GM12878 (cell line): Measurements from ENCODE around the gene AFG1L. TPM values are rescaled to one million over a fixed set of nuclear protein-coding genes. Genes with fewer than 3 reads are reported as not detected.
A peak's percentile ranks its signal among the peaks of the same experiment; 100 is the strongest.

Experiments used
- ATAC-seq: fragments of 200-7000 bp; cut with Tn5 transposase; 3 replicates; pipeline ENCODE4 v1.9.1; 2020; ENCODE audit warnings: mild to moderate bottlenecking, moderate library complexity
- BruUV-seq: library from RNA; stranded (reverse); fragments of 400-500 nt; replicated peaks from 2 replicates; lab custom pipeline; 2021; lab: Mats Ljungman, UMichigan
- CTCF ChIA-PET: fragments of 300-600 bp; sonication (Branson Sonifier 250); formaldehyde crosslinking; extraction: SDS; loops from one replicate; lab custom pipeline; 2021; ENCODE audit warnings: inconsistent platforms; lab: Yijun Ruan, JAX
- POLR2A ChIA-PET: fragments of 350-600 bp; formaldehyde crosslinking; extraction: SDS; loops from one replicate; lab custom pipeline; 2021; ENCODE audit warnings: inconsistent platforms; lab: Charles Lee
- RAD21 ChIA-PET: fragments of 300-600 bp; sonication (Branson Sonifier 250); formaldehyde crosslinking; loops from one replicate; lab custom pipeline; 2023; ENCODE audit warnings: antibody characterized with exemption; ENCODE audit not compliant: unreplicated experiment; lab: Charles Lee
- SMC1A ChIA-PET: fragments of 300-600 bp; sonication (Branson Sonifier 250); formaldehyde crosslinking; loops from one replicate; lab custom pipeline; 2023; ENCODE audit not compliant: unreplicated experiment, uncharacterized antibody; lab: Charles Lee
- DNase-seq: peaks from one replicate; pipeline ENCODE4 v3.0.0-alpha.2; 2011; ENCODE audit warnings: low read depth, low spot score
- FAIRE-seq: peaks from 3 replicates; lab custom pipeline; 2011; peaks lifted over from hg19 to GRCh38; lab: Jason Lieb, UNC
- H2AFZ ChIP-seq: 2 replicates; pipeline ENCODE4 v1.6.0; 2011; ENCODE audit warnings: low read depth, low read length, control low read depth; ENCODE audit not compliant: control insufficient read depth
- H3K27ac ChIP-seq: 2 replicates; pipeline ENCODE4 v1.5.1; 2011; ENCODE audit warnings: control low read depth; ENCODE audit not compliant: control insufficient read depth, insufficient read depth
- H3K27me3 ChIP-seq, 2 experiments: replicated peaks in 1 of 2; 2 replicates each; pipeline versions ENCODE4 v1.6.0 to v1.6.1; 2011; ENCODE audit warnings: low read length in 1 of 2; ENCODE audit not compliant: control insufficient read depth in 2 of 2, insufficient read depth in 2 of 2
- H3K36me3 ChIP-seq, 2 experiments: 2 replicates each; pipeline ENCODE4 v1.5.1; 2011; ENCODE audit warnings: low read length in 1 of 2; ENCODE audit not compliant: control insufficient read depth in 2 of 2, insufficient read depth in 2 of 2
- H3K4me1 ChIP-seq: 2 replicates; pipeline ENCODE4 v1.6.1; 2011; ENCODE audit warnings: mild to moderate bottlenecking, low read length, moderate library complexity, mixed read lengths; ENCODE audit not compliant: control insufficient read depth, insufficient read depth
- H3K4me2 ChIP-seq: 2 replicates; pipeline ENCODE4 v1.6.0; 2011; ENCODE audit warnings: control low read depth; ENCODE audit not compliant: control insufficient read depth, insufficient read depth
- H3K4me3 ChIP-seq: fragments of 200-600 bp; sonication (generic); 2 replicates; pipeline ENCODE4 v1.5.1; 2016
- H3K79me2 ChIP-seq: 2 replicates; pipeline ENCODE4 v1.6.0; 2011; ENCODE audit warnings: low read length; ENCODE audit not compliant: control insufficient read depth, insufficient read depth
- H3K9ac ChIP-seq: 2 replicates; pipeline ENCODE4 v1.8.0; 2011; ENCODE audit warnings: low read length, control low read depth, mixed read lengths; ENCODE audit not compliant: control insufficient read depth, insufficient read depth
- H3K9me3 ChIP-seq: replicated peaks from 3 replicates; pipeline ENCODE4 v1.5.1; 2011; ENCODE audit warnings: mild to moderate bottlenecking, low read length; ENCODE audit not compliant: control insufficient read depth, insufficient read depth
- H4K20me1 ChIP-seq: 2 replicates; pipeline ENCODE4 v1.6.0; 2011; ENCODE audit not compliant: control insufficient read depth, insufficient read depth
- MLLT1 ChIP-seq: fragments of 450-650 bp; IDR thresholded peaks from 2 replicates; pipeline ENCODE4 v1.6.1; 2016; ENCODE audit warnings: mild to moderate bottlenecking
- RUNX3 ChIP-seq: IDR thresholded peaks from 2 replicates; pipeline ENCODE4 v1.6.1; 2012; ENCODE audit warnings: low read length, inconsistent platforms
- SIX5 ChIP-seq: IDR thresholded peaks from 2 replicates; pipeline ENCODE4 v1.6.1; 2011; ENCODE audit warnings: mild to moderate bottlenecking, low read depth, low read length, moderate library complexity; ENCODE audit not compliant: severe bottlenecking
- ZBTB40 ChIP-seq: fragments of 450-650 bp; IDR thresholded peaks from 2 replicates; pipeline ENCODE4 v1.6.1; 2016; ENCODE audit warnings: mild to moderate bottlenecking, moderate library complexity, borderline replicate concordance
- WGBS: methylation state at CpG from one replicate; pipeline ENCODE4 v1.1.6; 2016; ENCODE audit warnings: low lambda C conversion rate; ENCODE audit not compliant: insufficient replicate concordance, insufficient coverage; ENCODE audit errors: missing lambda C conversion rate; 5-methylcytosine and 5-hydroxymethylcytosine counted together
- in situ Hi-C: fragments of 300-500 bp; cut with MboI; formaldehyde crosslinking; loops from 9 replicates; pipeline ENCODE4 v1.14.3; 2018; ENCODE audit warnings: mixed read lengths
- intact Hi-C: fragments of 100-400 bp; cut with micrococcal nuclease; formaldehyde crosslinking; loops from one replicate; pipeline ENCODE4 v1.14.2; 2022; ENCODE audit not compliant: unreplicated experiment
- polyA plus RNA-seq, 11 experiments: library from polyadenylated mRNA; depleted of rRNA in 4 of 11; unstranded in 6 of 11; stranded (reverse) in 5 of 11; fragments of >200 nt; fragmentation: Nextera tagmentation in 4 of 11; fragmentation: Illumina TruSeq in 1 of 11; extraction: Ambion mirVana in 4 of 11; extraction: Trizol in 1 of 11; gene quantifications; 1 replicate in 1 of 11; 2 replicates in 10 of 11; pipeline versions ENCODE4 v1.2.1 to v1.2.3, GENCODE V29; 2011 to 2016; ENCODE audit warnings: inconsistent platforms in 2 of 11, missing spikeins in 2 of 11, low read depth in 1 of 11
- total RNA-seq, 4 experiments: library from RNA; depleted of rRNA in 3 of 4; stranded (reverse); fragments of >200 nt in 3 of 4; fragmentation: Illumina TruSeq in 1 of 4; extraction: Trizol in 1 of 4; gene quantifications; 2 replicates each; pipeline versions ENCODE4 v1.2.1 to v1.2.3, GENCODE V29; 2013 to 2021

The AFG1L gene
- total and polyA plus RNA-seq, 10 of the 15 experiments (the other 5 are each of a cell fraction or from before 2014, with no cell fraction given) = 2.3 to 9.0 (median 4.3) TPM

- 83% methylated on average over 44 of the region's 46 CpGs for WGBS
- Histone ChIP-seq H3K4me1 (peaks cover 26% of the 10 kb centered on the region), H2AFZ (no peak overlapping the region), H3K4me3 (peak overlapping the region; percentile 64), H3K27me3 (peaks cover 5 to 6% of the 10 kb centered on the region in 2 experiments), H3K4me2 (peak overlapping the region; percentile 72), H3K27ac (no peak overlapping the region; the same call in 1 of the 2 replicates), H4K20me1 (peaks cover 4% of the 10 kb centered on the region), H3K9ac (peak overlapping the region; percentile 34; the same call in 1 of the 2 replicates), H3K36me3 (no peaks in the 10 kb centered on the region), H3K9me3 (no peaks in the 10 kb centered on the region; the same call in 2 of the 3 replicates), H3K79me2 (peaks cover 37% of the 10 kb centered on the region)
- FAIRE-seq (no peak), ATAC-seq (no peak), DNase-seq (no peak)
- ChIA-PET CTCF (interaction anchor here (0.7 kb wide), 1 partner anchor 512 kb away, joined by 3 read pairs; no protein-coding TSS in a partner anchor), SMC1A (no interaction called here), POLR2A (no interaction called here), RAD21 (interaction anchor here (1.0 kb wide), 1 partner anchor 31 kb away, joined by 4 read pairs; no protein-coding TSS in a partner anchor)
- intact Hi-C loops (loop anchor here (5.0 kb wide), 1 partner anchor 75 kb away; no protein-coding TSS in a partner anchor), in situ Hi-C loops (no loop called here)
- BruUV-seq = no TSS peak
- no peak for TF ChIP-seq ZBTB40
- no peak for TF ChIP-seq SIX5
- peak; percentile 77; the same call in 1 of the 2 replicates for TF ChIP-seq MLLT1
- TF ChIP-seq RUNX3 = 0 out of 2 replicates have a peak, but pooled peaks have one; percentile 18
These were observed 267.1 kb downstream of the AFG1L start for GRCh38 chr6:108561742-108562502.
